Stomach (tissue), 4 donors: ENCODE measurements around the gene ACTL8.

ENCODE experiments used
- CTCF ChIP-seq, 7 experiments: fragments of 450-650 bp in 4 of 7; fragments of 200-600 bp in 3 of 7; sonication (generic) in 3 of 7; IDR thresholded peaks; one replicate each; pipeline ENCODE4 v1.5.1; 2016 to 2019; ENCODE audit warnings: antibody characterized with exemption in 7 of 7, control low read depth in 2 of 7, mild to moderate bottlenecking in 1 of 7
- EP300 ChIP-seq: sonication (generic); formaldehyde crosslinking; IDR thresholded peaks from one replicate; pipeline ENCODE4 v1.6.1; 2017; ENCODE audit warnings: antibody characterized with exemption

- TF ChIP-seq CTCF (IDR thresholded peaks at IDR 0.05) (no peak), EP300 (no peak)
Measured at GRCh38 chr1:17772615-17773212, 17.6 kb downstream of the ACTL8 start.
